ENCODE measurements around the gene NBEAL2. TPM values are rescaled to one million over a fixed set of nuclear protein-coding genes. Genes with fewer than 3 reads are reported as not detected.
"Not testable (repeated sequence)": the region's sequence is repeated elsewhere in the genome, so short reads cannot be mapped to it uniquely, and the experiment has no call there.

NBEAL2 gene
- total RNA-seq, 1 donor: 3.5 TPM

DNA sequence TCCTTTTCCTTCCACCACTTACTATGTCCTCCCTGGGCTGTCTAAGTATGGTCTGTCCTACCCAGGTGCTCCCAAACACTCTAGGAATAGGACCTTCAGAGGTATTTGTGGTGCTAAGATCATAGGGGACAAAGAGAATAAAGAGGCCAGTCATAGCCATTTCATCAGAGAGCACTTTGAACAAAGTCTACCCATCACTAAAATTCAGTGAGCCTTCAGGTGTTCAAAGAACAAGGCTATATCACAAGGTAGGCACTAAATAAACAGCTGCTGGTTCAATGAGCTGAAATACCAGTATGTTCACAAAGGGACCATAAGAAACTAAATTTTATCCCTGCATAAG, 38.8 kb downstream of the NBEAL2 start:
- no peak overlapping the region for H3K4me3 ChIP-seq (ENCODE audit: low read depth, low read length)
- DNase-seq (ENCODE audit: low read depth): no peak
- TF ChIP-seq, protein P1, sequence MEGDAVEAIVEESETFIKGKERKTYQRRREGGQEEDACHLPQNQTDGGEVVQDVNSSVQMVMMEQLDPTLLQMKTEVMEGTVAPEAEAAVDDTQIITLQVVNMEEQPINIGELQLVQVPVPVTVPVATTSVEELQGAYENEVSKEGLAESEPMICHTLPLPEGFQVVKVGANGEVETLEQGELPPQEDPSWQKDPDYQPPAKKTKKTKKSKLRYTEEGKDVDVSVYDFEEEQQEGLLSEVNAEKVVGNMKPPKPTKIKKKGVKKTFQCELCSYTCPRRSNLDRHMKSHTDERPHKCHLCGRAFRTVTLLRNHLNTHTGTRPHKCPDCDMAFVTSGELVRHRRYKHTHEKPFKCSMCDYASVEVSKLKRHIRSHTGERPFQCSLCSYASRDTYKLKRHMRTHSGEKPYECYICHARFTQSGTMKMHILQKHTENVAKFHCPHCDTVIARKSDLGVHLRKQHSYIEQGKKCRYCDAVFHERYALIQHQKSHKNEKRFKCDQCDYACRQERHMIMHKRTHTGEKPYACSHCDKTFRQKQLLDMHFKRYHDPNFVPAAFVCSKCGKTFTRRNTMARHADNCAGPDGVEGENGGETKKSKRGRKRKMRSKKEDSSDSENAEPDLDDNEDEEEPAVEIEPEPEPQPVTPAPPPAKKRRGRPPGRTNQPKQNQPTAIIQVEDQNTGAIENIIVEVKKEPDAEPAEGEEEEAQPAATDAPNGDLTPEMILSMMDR (IDR thresholded peaks at IDR 0.05; ENCODE audit: insufficient read depth, low read depth, low read length): no peak

GRCh38 chr3:47019201-47019600, 39.7 kb downstream of the NBEAL2 start:
- DNase-seq (ENCODE audit: low read depth): no peak
- H3K4me3 ChIP-seq (ENCODE audit: low read depth, low read length): no peak overlapping the region
- TF ChIP-seq, protein P1 (IDR thresholded peaks at IDR 0.05; ENCODE audit: insufficient read depth, low read depth, low read length): no peak

DNA sequence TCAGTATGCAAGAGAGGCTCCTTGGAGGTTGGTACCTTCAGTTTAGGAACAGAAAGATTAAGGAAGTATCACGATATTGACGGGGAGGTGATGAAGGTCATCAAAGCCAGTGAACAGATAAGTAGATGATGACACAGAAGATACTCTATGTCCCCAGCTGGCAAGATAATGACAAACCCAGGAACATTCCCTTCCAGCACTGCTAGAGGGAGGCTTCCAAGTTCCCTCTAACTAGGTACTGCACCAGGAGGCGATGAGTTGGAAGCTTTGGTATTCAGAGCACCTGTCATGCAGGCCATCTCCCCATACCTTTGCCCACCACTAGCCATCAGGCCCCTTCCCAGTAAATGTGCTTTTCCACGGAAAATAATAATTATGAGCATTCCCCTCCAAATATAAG, 40.8 kb downstream of the NBEAL2 start:
- no peak overlapping the region for H3K4me3 ChIP-seq (ENCODE audit: low read depth, low read length)
- DNase-seq (ENCODE audit: low read depth): no peak
- TF ChIP-seq, protein P1 (IDR thresholded peaks at IDR 0.05; ENCODE audit: insufficient read depth, low read depth, low read length): no peak

- TF ChIP-seq, protein P1 (IDR thresholded peaks at IDR 0.05; ENCODE audit: insufficient read depth, low read depth, low read length): no peak
- DNase-seq (ENCODE audit: low read depth): no peak
- no peak overlapping the region for H3K4me3 ChIP-seq (ENCODE audit: low read depth, low read length)
Measured at GRCh38 chr3:47022641-47023071, 43.2 kb downstream of the NBEAL2 start.

DNA sequence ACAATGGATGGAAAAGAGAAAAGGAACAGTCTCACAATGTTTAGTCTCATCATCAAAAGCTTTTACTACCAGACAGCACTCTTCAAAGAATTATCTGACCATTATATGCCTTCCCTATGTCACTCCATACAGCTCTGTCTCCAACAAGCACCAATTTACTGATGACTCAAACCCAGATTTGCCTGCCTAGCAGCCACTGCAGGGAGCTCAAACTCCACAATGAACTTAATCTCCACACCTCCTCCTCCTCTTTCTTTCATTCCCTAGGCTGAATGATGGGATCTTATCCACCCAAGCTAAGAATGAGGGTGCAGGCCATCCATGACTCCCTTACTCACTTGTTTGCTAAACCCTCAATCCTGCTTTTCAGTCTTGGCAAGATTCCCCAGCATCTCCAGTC, 45.5 kb downstream of the NBEAL2 start:
- TF ChIP-seq, protein P1 (IDR thresholded peaks at IDR 0.05; ENCODE audit: insufficient read depth, low read depth, low read length): no peak
- H3K4me3 ChIP-seq (ENCODE audit: low read depth, low read length): no peak overlapping the region
- no peak for DNase-seq (ENCODE audit: low read depth)

- not testable (repeated sequence) for H3K4me3 ChIP-seq (ENCODE audit: low read depth, low read length); DNase-seq (ENCODE audit: low read depth)
Measured at GRCh38 chr3:47026432-47026831, 47.0 kb downstream of the NBEAL2 start.

GRCh38 chr3:47028146-47028545, 48.7 kb downstream of the NBEAL2 start:
- TF ChIP-seq, protein P1 (IDR thresholded peaks at IDR 0.05; ENCODE audit: insufficient read depth, low read depth, low read length): no peak
- DNase-seq (ENCODE audit: low read depth): no peak
- H3K4me3 ChIP-seq (ENCODE audit: low read depth, low read length): no peak overlapping the region
